A549 (cell line): Measurements from ENCODE around the gene PTK7.

Experiments
- CBX8 ChIP-seq: fragments of 200-600 bp; sonication (generic); IDR thresholded peaks from 2 replicates; pipeline ENCODE4 v1.6.1; 2016
- CHD2 ChIP-seq: fragments of 150-350 bp; IDR thresholded peaks from 2 replicates; pipeline ENCODE4 v1.6.1; 2014; ENCODE audit warnings: low read length; ENCODE audit not compliant: partially characterized antibody
- EP300 ChIP-seq, 2 experiments: fragments of >200 bp; sonication (Bioruptor Twin); formaldehyde crosslinking; IDR thresholded peaks; 2 replicates in 1 of 2; 3 replicates in 1 of 2; pipeline ENCODE4 v1.6.1; 2016 to 2017
- RFX5 ChIP-seq: fragments of 450-650 bp; IDR thresholded peaks from 2 replicates; pipeline ENCODE4 v1.7.1; 2014; ENCODE audit warnings: antibody characterized with exemption, mild to moderate bottlenecking, moderate library complexity
- SREBF2 ChIP-seq: fragments of 450-650 bp; IDR thresholded peaks from 2 replicates; pipeline ENCODE4 v1.6.1; 2014; ENCODE audit warnings: mild to moderate bottlenecking, moderate library complexity
- TP53 ChIP-seq: fragments of 250-450 bp; sonication (Bioruptor Pico); IDR thresholded peaks from 2 replicates; pipeline ENCODE4 v1.5.0; 2021; ENCODE audit warnings: mild to moderate bottlenecking, moderate library complexity
- TF ChIP-seq, protein P1 (sequence below): fragments of >200 bp; sonication (Bioruptor Twin); formaldehyde crosslinking; IDR thresholded peaks from 3 replicates; pipeline ENCODE4 v1.5.1; 2016

DNA sequence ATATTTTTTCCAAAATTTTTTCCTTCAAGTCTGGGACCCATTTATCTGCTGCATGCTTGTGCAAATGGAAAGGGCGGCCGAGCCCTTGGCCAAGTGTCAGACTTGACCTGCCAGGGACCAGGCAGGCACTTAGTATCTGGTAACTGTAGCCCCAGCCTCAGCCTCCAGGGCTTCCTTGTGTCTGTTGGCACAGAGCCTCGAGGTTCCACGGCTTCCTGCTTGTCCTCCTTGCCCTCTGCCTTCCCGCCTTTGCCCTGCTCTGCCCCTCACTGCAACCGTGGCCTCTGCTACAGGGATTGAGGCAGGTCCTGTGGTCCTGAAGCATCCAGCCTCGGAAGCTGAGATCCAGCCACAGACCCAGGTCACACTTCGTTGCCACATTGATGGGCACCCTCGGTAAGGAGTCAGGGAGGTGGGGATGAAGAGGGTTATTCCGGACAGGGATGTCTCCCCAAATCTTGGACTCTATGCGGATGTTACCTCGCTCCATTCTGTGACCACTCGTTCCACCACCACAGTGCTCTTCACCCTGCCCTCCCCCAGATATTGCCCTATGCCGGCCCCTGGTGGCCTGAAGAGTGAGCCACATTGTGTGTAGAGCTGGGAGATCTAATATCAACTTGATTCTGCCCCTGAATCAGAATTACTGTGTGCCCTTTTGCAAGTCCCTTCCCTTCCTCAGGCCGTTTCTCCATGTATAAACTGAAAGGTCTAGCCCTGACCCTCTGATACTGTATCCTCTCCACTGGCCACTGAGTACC, 53.5 kb downstream of the PTK7 start:
- TF ChIP-seq, protein P1, sequence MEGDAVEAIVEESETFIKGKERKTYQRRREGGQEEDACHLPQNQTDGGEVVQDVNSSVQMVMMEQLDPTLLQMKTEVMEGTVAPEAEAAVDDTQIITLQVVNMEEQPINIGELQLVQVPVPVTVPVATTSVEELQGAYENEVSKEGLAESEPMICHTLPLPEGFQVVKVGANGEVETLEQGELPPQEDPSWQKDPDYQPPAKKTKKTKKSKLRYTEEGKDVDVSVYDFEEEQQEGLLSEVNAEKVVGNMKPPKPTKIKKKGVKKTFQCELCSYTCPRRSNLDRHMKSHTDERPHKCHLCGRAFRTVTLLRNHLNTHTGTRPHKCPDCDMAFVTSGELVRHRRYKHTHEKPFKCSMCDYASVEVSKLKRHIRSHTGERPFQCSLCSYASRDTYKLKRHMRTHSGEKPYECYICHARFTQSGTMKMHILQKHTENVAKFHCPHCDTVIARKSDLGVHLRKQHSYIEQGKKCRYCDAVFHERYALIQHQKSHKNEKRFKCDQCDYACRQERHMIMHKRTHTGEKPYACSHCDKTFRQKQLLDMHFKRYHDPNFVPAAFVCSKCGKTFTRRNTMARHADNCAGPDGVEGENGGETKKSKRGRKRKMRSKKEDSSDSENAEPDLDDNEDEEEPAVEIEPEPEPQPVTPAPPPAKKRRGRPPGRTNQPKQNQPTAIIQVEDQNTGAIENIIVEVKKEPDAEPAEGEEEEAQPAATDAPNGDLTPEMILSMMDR = peak; percentile 32; the same call in 2 of the 3 replicates
- TF ChIP-seq SREBF2 (no peak), RFX5 (no peak), TP53 (CRISPR knock-in tag) (no peak), CHD2 (no peak), EP300 (IDR thresholded peaks at IDR 0.05) (no peak), CBX8 (no peak)
